ENCODE measurements around the gene SNRNP70. TPM values are rescaled to one million over a fixed set of nuclear protein-coding genes. Genes with fewer than 3 reads are reported as not detected.

SNRNP70 gene
- total RNA-seq, 4 donors from 2014 or later: 78.7 to 241 (median 168) TPM

GRCh38 chr19:49111218-49111998, 26.2 kb downstream of the SNRNP70 start:
- TF ChIP-seq POLR2A (IDR thresholded peaks at IDR 0.05): no peak
- TF ChIP-seq, protein P1, sequence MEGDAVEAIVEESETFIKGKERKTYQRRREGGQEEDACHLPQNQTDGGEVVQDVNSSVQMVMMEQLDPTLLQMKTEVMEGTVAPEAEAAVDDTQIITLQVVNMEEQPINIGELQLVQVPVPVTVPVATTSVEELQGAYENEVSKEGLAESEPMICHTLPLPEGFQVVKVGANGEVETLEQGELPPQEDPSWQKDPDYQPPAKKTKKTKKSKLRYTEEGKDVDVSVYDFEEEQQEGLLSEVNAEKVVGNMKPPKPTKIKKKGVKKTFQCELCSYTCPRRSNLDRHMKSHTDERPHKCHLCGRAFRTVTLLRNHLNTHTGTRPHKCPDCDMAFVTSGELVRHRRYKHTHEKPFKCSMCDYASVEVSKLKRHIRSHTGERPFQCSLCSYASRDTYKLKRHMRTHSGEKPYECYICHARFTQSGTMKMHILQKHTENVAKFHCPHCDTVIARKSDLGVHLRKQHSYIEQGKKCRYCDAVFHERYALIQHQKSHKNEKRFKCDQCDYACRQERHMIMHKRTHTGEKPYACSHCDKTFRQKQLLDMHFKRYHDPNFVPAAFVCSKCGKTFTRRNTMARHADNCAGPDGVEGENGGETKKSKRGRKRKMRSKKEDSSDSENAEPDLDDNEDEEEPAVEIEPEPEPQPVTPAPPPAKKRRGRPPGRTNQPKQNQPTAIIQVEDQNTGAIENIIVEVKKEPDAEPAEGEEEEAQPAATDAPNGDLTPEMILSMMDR (IDR thresholded peaks at IDR 0.05): no peak
- H3K4me1 ChIP-seq: peaks cover 5 to 42% (median 8%) of the 10 kb centered on the region in 3 donors
- no peak overlapping the region for H3K27ac ChIP-seq
- no peaks in the 10 kb centered on the region for H3K27me3 ChIP-seq
- H3K36me3 ChIP-seq: peaks cover 20 to 34% (median 28%) of the 10 kb centered on the region in 3 donors
- H3K4me3 ChIP-seq: no peak overlapping the region
- intact Hi-C loops (cut with DNase I): no loop called here
- no peaks in the 10 kb centered on the region for H3K9me3 ChIP-seq
- 74 to 77% methylated on average over 10 to 11 of the region's 11 CpGs for WGBS, 2 donors
- no peak for DNase-seq

DNA sequence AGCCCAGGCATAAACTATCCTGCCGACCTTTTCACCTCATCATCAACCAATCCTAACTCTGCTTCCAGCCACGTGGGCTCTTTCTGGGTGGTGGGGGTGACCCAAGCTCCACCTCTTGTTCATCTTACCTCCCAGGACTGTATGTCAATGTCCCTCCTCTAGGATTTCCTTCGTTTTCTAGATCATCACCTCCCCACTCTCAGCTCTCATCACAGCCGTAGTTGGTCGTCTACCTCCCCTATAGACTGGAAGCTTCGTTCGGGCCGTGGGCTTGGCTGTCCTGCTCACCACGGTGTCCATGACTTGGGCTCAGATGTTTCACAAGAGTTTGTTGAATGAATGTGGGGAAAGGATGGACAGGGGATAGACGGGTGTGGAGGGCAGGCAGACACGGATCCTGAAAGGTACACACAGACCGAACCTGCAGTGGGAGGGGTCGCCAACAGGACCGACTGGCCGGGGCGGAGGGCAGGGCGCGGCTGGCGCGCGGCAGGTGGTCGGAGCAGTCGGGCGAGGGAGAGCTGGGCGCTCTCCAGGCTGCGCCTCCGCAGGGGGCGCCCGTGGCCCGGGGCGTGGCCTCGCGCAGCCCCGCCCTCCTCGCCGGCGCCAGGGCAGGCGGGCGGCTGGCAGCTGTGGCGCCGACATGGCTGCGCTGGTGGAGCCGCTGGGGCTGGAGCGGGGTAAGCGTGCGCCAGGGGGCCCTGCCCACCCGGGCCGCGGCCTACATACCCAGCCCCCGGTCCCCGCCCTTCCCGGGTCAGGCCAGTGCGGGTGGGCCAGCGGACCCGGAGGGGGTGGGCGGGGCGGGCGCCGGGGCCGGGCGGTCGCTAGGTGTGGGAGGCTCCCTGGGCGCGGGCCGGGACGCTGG, 28.7 kb downstream of the SNRNP70 start, which contains the start of gene LIN7B:
TSS of gene LIN7B (plus strand) at position 609 of the 868 bp plus-strand sequence. CDS start at position 644, 35 bp downstream.
- DNase-seq: no peak
- intact Hi-C loops (cut with DNase I): no loop called here
- Histone ChIP-seq H3K4me3 (peak within 1 kb of the TSS; percentile 81 to 90 (median 85)), H3K27me3 (no peaks in the 10 kb centered on the region), H3K27ac (peak within 1 kb of the TSS; percentile 76 to 90 (median 83)), H3K36me3 (peaks cover 0 to 8% (median 2%) of the 10 kb centered on the region in 3 donors), H3K4me1 (peaks cover 14 to 58% (median 19%) of the 10 kb centered on the region in 3 donors), H3K9me3 (no peaks in the 10 kb centered on the region)
- TF ChIP-seq POLR2A (IDR thresholded peaks at IDR 0.05): peak in 1 of 4 donors; percentile 38
- TF ChIP-seq, protein P1 (IDR thresholded peaks at IDR 0.05): peak; percentile 26 to 72 (median 49)
- WGBS, 2 donors: 1% methylated on average over 9 to 25 of the region's 66 CpGs

DNA sequence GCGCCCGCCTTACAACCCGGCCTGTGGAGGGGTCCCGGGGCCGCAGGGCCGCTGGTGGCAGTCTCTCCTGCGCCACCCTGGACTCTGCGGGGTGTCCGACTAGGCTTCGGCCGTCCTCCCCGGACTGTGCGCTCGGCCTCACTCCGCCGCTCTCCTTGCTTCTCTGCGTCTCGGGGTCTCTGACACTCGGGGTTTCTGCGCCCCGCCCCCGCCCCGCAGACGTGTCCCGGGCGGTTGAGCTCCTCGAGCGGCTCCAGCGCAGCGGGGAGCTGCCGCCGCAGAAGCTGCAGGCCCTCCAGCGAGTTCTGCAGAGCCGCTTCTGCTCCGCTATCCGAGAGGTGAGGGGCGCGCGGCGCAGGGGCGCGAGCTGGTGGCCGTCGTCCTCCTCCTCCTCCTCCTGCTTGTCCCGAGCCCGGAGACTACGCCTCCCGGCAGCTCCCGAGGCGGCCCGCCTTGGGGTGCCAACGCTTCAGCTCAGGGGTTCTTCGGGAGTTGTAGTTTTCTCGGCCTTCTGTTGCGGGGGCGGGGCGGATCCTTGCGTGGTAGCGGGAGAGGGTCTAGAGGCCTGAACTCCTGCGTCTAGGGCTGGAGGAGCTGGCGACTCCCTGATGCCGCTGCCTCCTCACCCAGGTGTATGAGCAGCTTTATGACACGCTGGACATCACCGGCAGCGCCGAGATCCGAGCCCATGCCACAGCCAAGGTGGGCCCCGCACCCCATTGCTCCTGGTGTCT, 29.5 kb downstream of the SNRNP70 start:
- Histone ChIP-seq H3K36me3 (no peaks in the 10 kb centered on the region), H3K9me3 (no peaks in the 10 kb centered on the region), H3K27me3 (no peaks in the 10 kb centered on the region), H3K27ac (peak overlapping the region; percentile 76 to 90 (median 83)), H3K4me3 (peak overlapping the region; percentile 81 to 90 (median 85)), H3K4me1 (peaks cover 19 to 65% (median 24%) of the 10 kb centered on the region in 3 donors)
- 51 to 76% methylated on average over 7 to 11 of the region's 68 CpGs for WGBS, 2 donors
- DNase-seq: no peak
- TF ChIP-seq, protein P1 (IDR thresholded peaks at IDR 0.05): no peak
- TF ChIP-seq POLR2A (IDR thresholded peaks at IDR 0.05): peak in 1 of 4 donors; percentile 14
- intact Hi-C loops (cut with DNase I): no loop called here

- intact Hi-C loops (cut with DNase I): no loop called here
- H3K4me3 ChIP-seq: no peak overlapping the region
- no peak for DNase-seq
- TF ChIP-seq POLR2A (IDR thresholded peaks at IDR 0.05): no peak
- TF ChIP-seq, protein P1 (IDR thresholded peaks at IDR 0.05): no peak
- H3K4me1 ChIP-seq: peaks cover 25 to 64% (median 29%) of the 10 kb centered on the region in 3 donors
- WGBS, 2 donors: 33% methylated on average over 1 of the region's 1 CpG
- H3K36me3 ChIP-seq: no peaks in the 10 kb centered on the region
- H3K27ac ChIP-seq: no peak overlapping the region
- H3K9me3 ChIP-seq: no peaks in the 10 kb centered on the region
- H3K27me3 ChIP-seq: peaks cover 0 to 5% (median 0%) of the 10 kb centered on the region in 4 donors
These were observed 31.3 kb downstream of the SNRNP70 start for GRCh38 chr19:49116544-49116943.
